H1 (cell line): ENCODE data around the gene GOLGA1. TPM values are rescaled to one million over a fixed set of nuclear protein-coding genes. Genes with fewer than 3 reads are reported as not detected.

ENCODE experiments used
- CTCF ChIA-PET: fragments of 300-600 bp; sonication (Branson Sonifier 250); formaldehyde crosslinking; loops from one replicate; lab custom pipeline; 2021; ENCODE audit not compliant: partially characterized antibody; lab: Charles Lee
- POLR2A ChIA-PET: fragments of 300-600 bp; sonication (Branson Sonifier 250); formaldehyde crosslinking; loops from one replicate; lab custom pipeline; 2021; ENCODE audit warnings: inconsistent platforms; ENCODE audit not compliant: partially characterized antibody; lab: Charles Lee
- DNase-seq, 2 experiments: peaks; one replicate each; pipeline versions ENCODE4 v3.0.0 to v3.0.0-alpha.2; 2010 to 2022; ENCODE audit warnings: low spot score in 2 of 2, low read depth in 1 of 2, mixed read lengths in 1 of 2
- FAIRE-seq: peaks from 2 replicates; lab custom pipeline; 2011; peaks lifted over from hg19 to GRCh38; lab: Jason Lieb, UNC
- H2AFZ ChIP-seq: 2 replicates; pipeline ENCODE4 v1.8.1; 2012; ENCODE audit warnings: low read length, inconsistent platforms
- H2AK5ac ChIP-seq: 2 replicates; pipeline ENCODE4 v1.6.1; 2013; ENCODE audit warnings: low read depth, low read length
- H2BK120ac ChIP-seq: replicated peaks from 2 replicates; pipeline ENCODE3; 2013; ENCODE audit warnings: low read depth, low read length, inconsistent platforms
- H2BK12ac ChIP-seq: 2 replicates; pipeline ENCODE4 v1.6.1; 2013; ENCODE audit warnings: low read depth, low read length
- H2BK15ac ChIP-seq: 2 replicates; pipeline ENCODE4 v1.6.1; 2013; ENCODE audit warnings: low read length
- H2BK20ac ChIP-seq: 2 replicates; pipeline ENCODE4 v1.6.1; 2013; ENCODE audit warnings: low read length
- H2BK5ac ChIP-seq: 2 replicates; pipeline ENCODE4 v1.6.1; 2013; ENCODE audit warnings: low read depth, low read length
- H3K14ac ChIP-seq: 2 replicates; pipeline ENCODE4 v1.6.1; 2013; ENCODE audit warnings: inconsistent platforms; ENCODE audit not compliant: insufficient read length
- H3K18ac ChIP-seq: 2 replicates; pipeline ENCODE4 v1.6.1; 2013; ENCODE audit warnings: low read length; ENCODE audit errors: extremely low read depth
- H3K23ac ChIP-seq: 2 replicates; pipeline ENCODE4 v1.6.1; 2013; ENCODE audit warnings: inconsistent platforms; ENCODE audit not compliant: insufficient read length
- H3K23me2 ChIP-seq: 2 replicates; pipeline ENCODE4 v1.6.1; 2013; ENCODE audit warnings: low read depth, low read length
- H3K27ac ChIP-seq: 2 replicates; pipeline ENCODE4 v1.6.1; 2011; ENCODE audit warnings: low read depth, low read length, inconsistent platforms
- H3K27me3 ChIP-seq, 4 experiments: replicated peaks in 1 of 4; 1 replicate in 1 of 4; 2 replicates in 3 of 4; pipeline versions ENCODE4 v1.6.1 to v1.8.1; 2011 to 2013; ENCODE audit warnings: low read length in 3 of 4, mild to moderate bottlenecking in 3 of 4, inconsistent platforms in 2 of 4, mixed read lengths in 2 of 4, moderate library complexity in 1 of 4; ENCODE audit not compliant: control insufficient read depth in 3 of 4, insufficient read depth in 3 of 4; ENCODE audit errors: extremely low read depth in 1 of 4
- H3K36me3 ChIP-seq, 4 experiments: 2 replicates each; pipeline versions ENCODE4 v1.6.1 to v1.8.1; 2011 to 2013; ENCODE audit warnings: mild to moderate bottlenecking in 4 of 4, low read length in 3 of 4, moderate library complexity in 2 of 4, control low read depth in 1 of 4, inconsistent platforms in 1 of 4; ENCODE audit not compliant: insufficient read depth in 4 of 4, control insufficient read depth in 2 of 4
- H3K4ac ChIP-seq: replicated peaks from 2 replicates; pipeline ENCODE3; 2013; ENCODE audit warnings: low read length, low read depth, mixed read lengths, inconsistent platforms; ENCODE audit not compliant: insufficient read length
- H3K4me1 ChIP-seq, 4 experiments: replicated peaks in 1 of 4; 1 replicate in 1 of 4; 2 replicates in 3 of 4; pipeline versions ENCODE4 v1.6.1 to v1.8.1; 2011 to 2013; ENCODE audit warnings: low read length in 3 of 4, inconsistent platforms in 2 of 4, mixed read lengths in 1 of 4; ENCODE audit not compliant: insufficient read depth in 4 of 4, control insufficient read depth in 3 of 4
- H3K4me2 ChIP-seq, 2 experiments: 2 replicates each; pipeline versions ENCODE4 v1.6.1 to v1.8.1; 2011 to 2013; ENCODE audit warnings: low read depth in 2 of 2, low read length in 2 of 2, control low read depth in 1 of 2, inconsistent platforms in 1 of 2, mild to moderate bottlenecking in 1 of 2; ENCODE audit not compliant: insufficient read depth in 1 of 2
- H3K4me3 ChIP-seq, 4 experiments: fragments of 200-600, 300-600 bp in 1 of 4; sonication (generic), shearing (Covaris generic), sonication (Bioruptor Twin) in 1 of 4; 2 replicates each; pipeline versions ENCODE4 v1.5.1 to v1.8.1; 2011 to 2016; ENCODE audit warnings: low read length in 4 of 4, low read depth in 3 of 4, control low read depth in 2 of 4, inconsistent platforms in 2 of 4, mild to moderate bottlenecking in 2 of 4, mixed read lengths in 1 of 4, moderate library complexity in 1 of 4; ENCODE audit not compliant: insufficient read depth in 2 of 4; ENCODE audit errors: extremely low read depth in 1 of 4
- H3K56ac ChIP-seq: replicated peaks from 2 replicates; pipeline ENCODE3; 2013; ENCODE audit warnings: low read depth, mild to moderate bottlenecking, mixed read lengths, low read length, inconsistent platforms; ENCODE audit not compliant: insufficient read length
- H3K79me1 ChIP-seq: 2 replicates; pipeline ENCODE4 v1.6.1; 2013; ENCODE audit warnings: low read depth, low read length, control low read depth
- H3K79me2 ChIP-seq, 2 experiments: 2 replicates each; pipeline versions ENCODE4 v1.6.1 to v1.8.1; 2012 to 2013; ENCODE audit warnings: low read length in 2 of 2, mild to moderate bottlenecking in 2 of 2, inconsistent platforms in 1 of 2; ENCODE audit not compliant: insufficient read depth in 2 of 2, control insufficient read depth in 1 of 2
- H3K9ac ChIP-seq, 4 experiments: replicated peaks in 1 of 4; 1 replicate in 1 of 4; 2 replicates in 3 of 4; pipeline versions ENCODE4 v1.6.1 to v1.8.1; 2011 to 2013; ENCODE audit warnings: low read depth in 3 of 4, low read length in 3 of 4, control low read depth in 2 of 4, mild to moderate bottlenecking in 2 of 4, moderate library complexity in 2 of 4, inconsistent platforms in 1 of 4; ENCODE audit errors: extremely low read depth in 1 of 4
- H3K9me3 ChIP-seq, 2 experiments: 2 replicates each; pipeline versions ENCODE4 v1.6.1 to v1.8.1; 2012 to 2013; ENCODE audit warnings: mild to moderate bottlenecking in 2 of 2, moderate library complexity in 2 of 2, control low read depth in 1 of 2, inconsistent platforms in 1 of 2, low read depth in 1 of 2, low read length in 1 of 2, mixed read lengths in 1 of 2; ENCODE audit not compliant: insufficient read depth in 2 of 2
- H4K20me1 ChIP-seq, 2 experiments: replicated peaks in 1 of 2; 2 replicates each; pipeline versions ENCODE3 to v1.8.1; 2011 to 2013; ENCODE audit warnings: inconsistent platforms in 2 of 2, low read length in 2 of 2, mild to moderate bottlenecking in 1 of 2; ENCODE audit not compliant: insufficient read depth in 2 of 2, control insufficient read depth in 1 of 2
- H4K5ac ChIP-seq: 2 replicates; pipeline ENCODE4 v1.6.1; 2013; ENCODE audit warnings: low read length, low read depth, mixed read lengths, inconsistent platforms; ENCODE audit not compliant: insufficient read length
- H4K8ac ChIP-seq: 2 replicates; pipeline ENCODE4 v1.8.0; 2013; ENCODE audit warnings: mild to moderate bottlenecking, moderate library complexity, low read length, inconsistent platforms; ENCODE audit not compliant: insufficient read depth; ENCODE audit errors: extremely low read depth
- H4K91ac ChIP-seq: replicated peaks from 2 replicates; pipeline ENCODE3; 2013; ENCODE audit warnings: low read length, mixed read lengths, inconsistent platforms; ENCODE audit not compliant: insufficient read length
- CBX5 ChIP-seq: fragments of 300-800, 300-1000 bp; sonication (generic); IDR thresholded peaks from 2 replicates; pipeline ENCODE4 v1.7.1; 2016; ENCODE audit warnings: antibody characterized with exemption, low read length, low read depth
- EZH2 ChIP-seq: fragments of 200-600 bp; sonication (generic); IDR thresholded peaks from 2 replicates; pipeline ENCODE4 v1.7.1; 2012; ENCODE audit warnings: low read depth, mild to moderate bottlenecking, moderate library complexity, low read length, inconsistent platforms; ENCODE audit not compliant: severe bottlenecking
- HDAC2 ChIP-seq, 2 experiments: fragments of 300-600 bp in 1 of 2; sonication (generic) in 1 of 2; IDR thresholded peaks; 2 replicates each; pipeline ENCODE4 v1.6.1; 2011 to 2012; ENCODE audit warnings: low read depth in 2 of 2, low read length in 2 of 2, mild to moderate bottlenecking in 2 of 2, moderate library complexity in 2 of 2, borderline replicate concordance in 1 of 2, inconsistent platforms in 1 of 2
- JUND ChIP-seq: IDR thresholded peaks from 2 replicates; pipeline ENCODE4 v1.6.1; 2011; ENCODE audit warnings: mild to moderate bottlenecking, improper control_type of control experiment, low read length
- KDM5A ChIP-seq: fragments of 200-600 bp; IDR thresholded peaks from 2 replicates; pipeline ENCODE4 v1.7.1; 2012; ENCODE audit warnings: mild to moderate bottlenecking, low read length, inconsistent platforms, mixed read lengths
- NRF1 ChIP-seq: IDR thresholded peaks from 2 replicates; pipeline ENCODE4 v1.6.1; 2011; ENCODE audit warnings: mild to moderate bottlenecking, low read depth, low read length, improper control_type of control experiment
- POU5F1 ChIP-seq: IDR thresholded peaks from 2 replicates; pipeline ENCODE4 v1.6.1; 2011; ENCODE audit warnings: low read depth, mild to moderate bottlenecking, low read length, moderate library complexity
- RFX5 ChIP-seq: IDR thresholded peaks from 2 replicates; pipeline ENCODE4 v1.6.1; 2011; ENCODE audit warnings: low read depth, low read length, improper control_type of control experiment, borderline replicate concordance
- RNF2 ChIP-seq: fragments of 200-900, 300-1000 bp; sonication (generic); IDR thresholded peaks from 2 replicates; pipeline ENCODE4 v1.7.1; 2016; ENCODE audit warnings: borderline replicate concordance, low read depth, mild to moderate bottlenecking, antibody characterized with exemption, low read length; ENCODE audit not compliant: poor library complexity, severe bottlenecking; ENCODE audit errors: missing control alignments
- SIRT6 ChIP-seq: IDR thresholded peaks from one replicate; pipeline ENCODE4 v1.7.1; 2012; ENCODE audit warnings: low read length, inconsistent platforms
- SP2 ChIP-seq: IDR thresholded peaks from 2 replicates; pipeline ENCODE4 v1.6.1; 2012; ENCODE audit warnings: mild to moderate bottlenecking, low read length, inconsistent platforms
- TEAD4 ChIP-seq: IDR thresholded peaks from 2 replicates; pipeline ENCODE4 v1.6.1; 2012; ENCODE audit warnings: low read depth, low read length, inconsistent platforms, mixed read lengths
- WGBS, 2 experiments: shearing (Covaris generic) in 1 of 2; methylation state at CpG; one replicate each; pipeline versions ENCODE4 v1.1.6 to v1.1.7; 2013 to 2015; ENCODE audit warnings: low lambda C conversion rate in 2 of 2, mixed read lengths in 2 of 2, inconsistent platforms in 1 of 2, low coverage in 1 of 2, missing lambda C conversion rate in 1 of 2; ENCODE audit not compliant: insufficient replicate concordance in 2 of 2, insufficient coverage in 1 of 2, insufficient read length in 1 of 2; ENCODE audit errors: extremely low coverage in 1 of 2, missing lambda C conversion rate in 1 of 2; 5-methylcytosine and 5-hydroxymethylcytosine counted together
- polyA plus RNA-seq, 7 experiments: library from polyadenylated mRNA; depleted of rRNA in 3 of 7; stranded (reverse) in 5 of 7; unstranded in 2 of 7; fragments of >200 nt in 5 of 7; fragments of 200-250 nt in 2 of 7; gene quantifications; 1 replicate in 5 of 7; 2 replicates in 1 of 7; 4 replicates in 1 of 7; pipeline versions ENCODE4 v1.2.1 to v1.2.3, GENCODE V29; 2011 to 2013; ENCODE audit warnings: missing spikeins in 2 of 7, mixed read lengths in 2 of 7
- total RNA-seq: library from RNA; stranded (reverse); fragmentation: NEBNext Ultra II Directional; extraction: Animal tissue kit (Norgen Biotek cat#: 25700); gene quantifications from 2 replicates; pipeline ENCODE4 v1.2.1, GENCODE V29; 2021

GOLGA1 gene
- total and polyA plus RNA-seq, 2 of the 8 experiments (the other 6 are each of a cell fraction or from before 2014, with no cell fraction given), result 4.8 to 6.5 TPM

GRCh38 chr9:124964056-124964455 is 23.2 kb upstream of the GOLGA1 start:
- H2BK12ac ChIP-seq, result no peak overlapping the region
- no peak for FAIRE-seq

More at GRCh38 chr9:124964056-124964455, 23.2 kb upstream of the GOLGA1 start:
- Histone ChIP-seq H3K79me1 (no peaks in the 10 kb centered on the region), H3K4me3 (no peak overlapping the region), H2BK15ac (no peak overlapping the region), H2AFZ (no peak overlapping the region), H3K4me2 (no peak overlapping the region), H3K23me2 (no peaks in the 10 kb centered on the region), H4K8ac (no peak overlapping the region), H3K36me3 (peaks cover 0 to 2% (median 0%) of the 10 kb centered on the region in 4 experiments; a peak in 3 of 8 replicates), H4K5ac (no peak overlapping the region), H3K4me1 (no peaks in the 10 kb centered on the region), H3K79me2 (no peaks in the 10 kb centered on the region), H2AK5ac (no peak overlapping the region), H2BK120ac (no peak overlapping the region), H4K20me1 (peaks cover 0 to 4% of the 10 kb centered on the region in 2 experiments), H3K23ac (no peak overlapping the region), H3K9ac (no peak overlapping the region), H3K4ac (no peak overlapping the region), H3K18ac (no peak overlapping the region), H3K27ac (no peak overlapping the region), H3K14ac (no peak overlapping the region), H2BK5ac (no peak overlapping the region), H3K27me3 (no peaks in the 10 kb centered on the region), H3K56ac (no peak overlapping the region), H4K91ac (no peak overlapping the region), H2BK20ac (no peak overlapping the region), H3K9me3 (no peaks in the 10 kb centered on the region)
- WGBS, 2 experiments, result 97% methylated on average over 2 of the region's 2 CpGs; no CpG with 5 or more reads in 1 of the 2 experiments
- ChIA-PET POLR2A (no interaction called here), CTCF (no interaction called here)
- no peak for TF ChIP-seq NRF1
- TF ChIP-seq RFX5, result no peak
- TF ChIP-seq KDM5A, result no peak
- TF ChIP-seq TEAD4, result no peak
- no peak for TF ChIP-seq HDAC2 (IDR thresholded peaks at IDR 0.05; ENCODE audit: borderline replicate concordance in 1 of 2, low read depth in 2 of 2, low read length in 2 of 2)
- no peak for TF ChIP-seq CBX5
- no peak for TF ChIP-seq POU5F1
- no peak for TF ChIP-seq EZH2
- TF ChIP-seq SIRT6, result no peak
- TF ChIP-seq JUND, result no peak
- TF ChIP-seq SP2, result no peak
- TF ChIP-seq RNF2, result no peak
- no peak for DNase-seq
